ENCODE measurements around the gene PLXNA3.
A peak's percentile ranks its signal among the peaks of the same experiment; 100 is the strongest.

The PLXNA3 gene

GRCh38 chrX:154457491-154458115 lies 478 bp upstream of the PLXNA3 start:
- peak overlapping the region; percentile 42 for H3K4me3 ChIP-seq (ENCODE audit: control insufficient read depth, low read depth, low read length)
- DNase-seq (ENCODE audit: low read depth) = no peak
- TF ChIP-seq CTCF (conservative IDR thresholded peaks at IDR 0.05; ENCODE audit: control insufficient read depth, insufficient read depth, low read depth, low read length) = no peak

GRCh38 chrX:154458954-154459778 lies 1.1 kb downstream of the PLXNA3 start:
- no peak for TF ChIP-seq CTCF (conservative IDR thresholded peaks at IDR 0.05; ENCODE audit: control insufficient read depth, insufficient read depth, low read depth, low read length)
- H3K4me3 ChIP-seq (ENCODE audit: control insufficient read depth, low read depth, low read length) = peak overlapping the region; percentile 66
- no peak for DNase-seq (ENCODE audit: low read depth)

DNA sequence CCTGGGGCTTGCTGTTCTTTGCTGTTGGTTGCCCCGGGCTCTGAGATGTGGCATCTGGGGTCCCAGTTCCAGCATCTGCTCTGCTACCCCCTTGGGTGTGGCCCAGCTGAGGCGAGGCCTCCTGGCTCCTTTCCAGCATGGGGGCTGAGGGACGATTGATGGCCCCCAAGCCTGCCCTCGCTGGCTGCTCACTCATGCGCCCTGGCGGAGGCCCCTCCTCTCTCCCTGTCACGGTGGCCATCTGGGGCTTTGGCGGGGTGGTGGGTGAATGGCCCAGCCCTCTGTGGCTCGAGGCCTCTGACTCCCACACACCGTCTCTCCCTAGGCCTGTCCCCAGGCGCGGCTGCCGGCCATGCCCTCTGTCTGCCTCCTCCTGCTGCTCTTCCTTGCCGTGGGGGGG lies 1.8 kb downstream of the PLXNA3 start:
- no peak for TF ChIP-seq CTCF (conservative IDR thresholded peaks at IDR 0.05; ENCODE audit: control insufficient read depth, insufficient read depth, low read depth, low read length)
- peak overlapping the region; percentile 66 for H3K4me3 ChIP-seq (ENCODE audit: control insufficient read depth, low read depth, low read length)
- DNase-seq (ENCODE audit: low read depth) = no peak

- TF ChIP-seq CTCF (conservative IDR thresholded peaks at IDR 0.05; ENCODE audit: control insufficient read depth, insufficient read depth, low read depth, low read length) = no peak
- no peak for DNase-seq (ENCODE audit: low read depth)
- H3K4me3 ChIP-seq (ENCODE audit: control insufficient read depth, low read depth, low read length) = no peak overlapping the region
Measured at GRCh38 chrX:154460326-154460725, 2.2 kb downstream of the PLXNA3 start.

DNA sequence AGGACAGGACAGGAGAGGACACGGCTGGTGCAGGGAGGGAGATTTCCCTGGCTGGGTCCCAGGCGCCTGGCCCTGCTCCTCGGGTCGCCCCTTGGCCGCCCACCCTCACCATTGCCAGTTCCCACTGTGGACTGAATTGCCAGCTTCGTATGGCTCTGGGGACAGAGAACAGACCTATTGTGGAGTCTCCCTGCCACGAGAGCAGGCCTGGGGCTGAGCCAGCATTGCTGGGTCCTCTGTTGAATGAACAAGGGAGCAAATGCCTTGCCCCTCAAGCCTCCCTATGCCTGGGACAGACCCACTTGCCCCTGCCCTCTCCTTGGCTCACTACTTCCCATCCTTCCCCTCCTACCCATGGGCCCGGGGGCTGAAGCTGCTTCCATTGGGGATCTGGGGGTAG lies 4.3 kb downstream of the PLXNA3 start:
- no peak for DNase-seq (ENCODE audit: low read depth)
- no peak overlapping the region for H3K4me3 ChIP-seq (ENCODE audit: control insufficient read depth, low read depth, low read length)
- TF ChIP-seq CTCF (conservative IDR thresholded peaks at IDR 0.05; ENCODE audit: control insufficient read depth, insufficient read depth, low read depth, low read length) = no peak

GRCh38 chrX:154463611-154464220 lies 5.6 kb downstream of the PLXNA3 start:
- DNase-seq (ENCODE audit: low read depth) = no peak
- H3K4me3 ChIP-seq (ENCODE audit: control insufficient read depth, low read depth, low read length) = no peak overlapping the region
- TF ChIP-seq CTCF (conservative IDR thresholded peaks at IDR 0.05; ENCODE audit: control insufficient read depth, insufficient read depth, low read depth, low read length) = no peak
